Smooth muscle cell of the brain vasculature (primary cell): ENCODE measurements around the gene SH2D7.

Experiments used
- DNase-seq: peaks from one replicate; pipeline ENCODE4 v3.0.0-alpha.2; 2012; ENCODE audit warnings: low read depth, low spot score

The SH2D7 gene

DNA sequence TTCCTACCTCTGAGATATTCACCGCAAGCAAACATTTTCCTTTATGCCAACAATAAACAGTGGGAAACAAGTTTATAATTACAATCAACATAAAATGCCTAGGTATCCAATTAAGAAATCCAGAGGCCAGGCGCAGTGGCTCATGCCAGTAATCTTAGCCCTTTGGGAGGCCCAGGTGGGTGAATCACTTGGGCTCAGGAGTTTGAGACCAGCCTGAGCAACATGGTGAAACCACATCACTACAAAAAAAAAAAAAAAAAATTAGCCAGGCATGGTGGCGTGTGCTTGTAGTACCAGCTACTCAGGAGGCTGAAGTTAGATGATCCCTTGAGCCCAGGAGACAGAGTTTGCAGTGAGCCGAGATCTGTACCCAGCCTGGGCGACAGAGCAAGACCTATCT, 32.1 kb upstream of the SH2D7 start:
- DNase-seq = no peak

DNA sequence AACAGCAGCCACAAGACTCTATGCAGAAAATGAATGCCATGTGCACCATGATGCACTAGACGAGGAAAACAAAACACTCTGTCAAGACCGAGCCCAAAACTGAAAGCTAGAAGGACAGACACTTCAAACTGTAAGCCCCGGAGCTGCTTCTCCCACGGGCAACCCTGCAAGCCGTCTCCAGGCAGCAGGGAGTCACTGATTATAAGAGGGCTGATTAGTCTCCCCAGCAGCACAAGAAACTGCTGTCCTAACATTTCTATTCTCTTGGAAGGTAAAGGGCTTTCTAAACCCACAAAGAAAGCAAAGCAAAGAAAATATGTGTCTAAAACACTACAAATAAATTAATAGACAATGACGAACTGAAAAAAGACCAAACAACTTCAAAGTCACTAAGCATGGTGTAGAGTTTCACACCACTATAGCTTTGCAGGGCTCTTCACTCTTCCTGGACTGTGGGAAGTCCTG, 30.4 kb upstream of the SH2D7 start:
- DNase-seq = no peak

DNA sequence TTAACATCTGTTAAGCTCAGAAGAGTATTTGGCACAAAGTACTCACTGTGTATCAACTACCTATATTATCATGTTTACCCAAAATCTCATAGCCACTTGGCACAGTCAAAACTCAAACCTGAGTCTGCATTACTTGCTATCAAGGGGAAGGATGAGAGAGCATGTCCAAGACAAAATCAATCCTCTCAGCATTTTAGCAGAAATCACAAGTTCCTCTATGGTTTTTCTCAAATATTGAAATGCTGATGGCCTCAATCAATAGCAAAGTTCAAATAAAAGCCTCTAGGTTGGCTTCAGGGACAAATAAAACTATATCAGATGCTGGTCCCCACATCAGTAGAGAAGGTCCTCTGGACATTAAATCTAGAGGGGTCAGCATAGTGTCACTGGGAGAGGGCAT, 29.1 kb upstream of the SH2D7 start:
- no peak for DNase-seq

DNA sequence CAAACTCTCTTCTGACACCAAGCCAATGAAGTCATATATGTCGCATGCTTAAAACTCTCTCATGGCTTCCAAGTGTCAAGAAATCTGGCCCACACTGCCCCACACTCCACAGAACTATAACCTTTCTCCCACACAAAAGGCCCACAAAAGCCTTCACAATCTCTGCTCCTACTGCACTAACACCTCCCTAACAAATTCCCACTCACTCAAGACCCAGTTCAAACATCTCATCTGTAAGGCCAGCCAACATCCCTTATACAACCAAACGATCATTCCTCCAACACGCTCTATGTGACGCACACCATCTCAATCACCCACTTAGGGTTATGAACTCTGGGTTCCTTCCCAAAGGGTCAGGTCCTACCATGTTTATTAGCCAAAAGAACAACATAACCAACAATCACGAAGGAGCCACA, 28.4 kb upstream of the SH2D7 start:
- no peak for DNase-seq

DNA sequence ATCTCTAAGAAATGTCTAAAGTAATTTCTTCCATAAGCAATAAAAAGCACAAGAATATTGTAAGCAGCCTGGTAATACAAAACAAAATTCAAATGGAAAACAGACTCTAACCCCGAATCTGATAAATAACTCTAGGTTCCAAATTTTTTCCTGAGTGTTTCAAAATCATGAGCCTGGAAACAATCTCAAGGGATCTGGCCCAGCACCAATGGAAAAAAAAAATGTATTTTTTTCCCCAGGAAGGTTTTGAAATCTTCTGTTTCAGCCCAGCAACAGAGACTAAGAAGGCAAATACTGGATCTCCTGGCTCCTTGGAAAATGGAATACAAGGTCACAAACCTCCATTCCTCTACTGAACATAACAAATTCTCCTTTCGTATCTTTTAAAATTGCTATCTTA, 27.8 kb upstream of the SH2D7 start:
- DNase-seq = no peak

DNA sequence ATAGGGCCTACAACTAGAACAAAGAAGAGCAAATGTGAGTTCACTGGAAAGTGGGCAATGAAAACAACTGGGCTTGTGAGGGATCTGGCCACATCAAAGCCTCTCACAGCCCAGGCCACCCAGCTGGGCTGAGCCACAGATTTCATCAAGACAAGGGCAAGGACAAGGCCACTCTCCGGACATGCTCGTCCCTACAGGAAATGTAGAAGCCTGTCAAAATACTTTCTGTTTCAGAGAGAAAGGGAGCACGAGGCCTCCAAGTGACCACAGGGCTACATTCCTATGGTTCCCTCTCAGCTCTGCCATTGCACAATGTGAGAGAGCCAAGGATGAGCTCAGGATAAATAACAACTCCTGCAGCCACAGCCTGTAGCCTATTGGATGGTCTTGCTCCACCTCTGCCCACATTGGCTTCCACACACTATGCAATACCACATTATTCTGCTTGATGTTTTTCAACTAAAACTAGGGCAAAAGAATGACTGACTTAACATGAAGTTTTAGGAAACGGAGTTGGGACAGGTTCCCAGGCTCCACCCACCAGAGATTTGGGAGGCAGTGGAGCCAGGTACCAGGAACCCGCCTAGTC, 27.0 kb upstream of the SH2D7 start:
- peak; percentile 96 for DNase-seq

DNA sequence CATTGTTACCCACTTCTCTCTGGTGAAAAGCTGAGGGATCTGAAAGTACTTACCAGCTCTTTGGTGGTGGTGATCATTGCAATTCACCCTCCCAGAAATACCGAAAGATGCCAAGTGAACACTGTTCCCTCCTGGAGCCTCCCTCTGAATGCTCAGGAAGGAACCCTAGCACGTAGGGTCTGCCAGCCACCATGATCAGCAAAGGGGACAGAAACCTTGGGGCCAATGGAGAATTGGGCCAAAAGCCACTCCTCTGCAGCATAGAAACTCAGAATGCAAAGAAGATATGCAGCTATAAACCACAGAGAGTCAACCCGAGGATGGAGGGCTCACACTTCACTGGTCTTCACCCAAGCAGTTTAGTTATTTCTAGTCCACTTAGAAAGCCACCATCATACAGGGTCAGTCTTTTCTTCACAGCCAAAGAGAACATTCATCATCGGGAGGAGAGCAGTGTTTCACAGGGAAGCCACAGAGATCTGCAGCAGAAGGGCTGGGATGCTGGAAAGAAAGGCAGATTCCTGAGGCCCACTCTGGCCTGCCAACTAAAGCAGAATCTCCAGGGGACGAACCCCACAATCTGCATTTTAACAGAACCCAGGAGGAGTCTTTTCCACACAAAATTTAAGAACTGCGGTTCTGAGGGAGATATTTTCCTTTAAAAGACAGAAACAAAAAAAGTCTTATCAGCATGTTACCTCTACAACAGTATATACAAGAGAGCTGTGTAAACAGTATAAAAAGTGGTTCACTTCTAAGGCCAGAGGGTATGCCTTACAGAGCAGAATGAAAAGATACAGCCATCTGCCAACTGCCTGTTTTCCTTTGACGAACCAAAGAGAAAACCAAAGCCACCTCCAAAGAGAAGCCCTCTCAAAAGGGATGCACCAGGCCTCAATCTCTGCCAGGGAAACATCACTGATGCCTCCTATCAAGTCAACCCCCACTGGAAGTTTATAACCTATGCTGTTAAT, 26.1 kb upstream of the SH2D7 start:
- DNase-seq = no peak

DNA sequence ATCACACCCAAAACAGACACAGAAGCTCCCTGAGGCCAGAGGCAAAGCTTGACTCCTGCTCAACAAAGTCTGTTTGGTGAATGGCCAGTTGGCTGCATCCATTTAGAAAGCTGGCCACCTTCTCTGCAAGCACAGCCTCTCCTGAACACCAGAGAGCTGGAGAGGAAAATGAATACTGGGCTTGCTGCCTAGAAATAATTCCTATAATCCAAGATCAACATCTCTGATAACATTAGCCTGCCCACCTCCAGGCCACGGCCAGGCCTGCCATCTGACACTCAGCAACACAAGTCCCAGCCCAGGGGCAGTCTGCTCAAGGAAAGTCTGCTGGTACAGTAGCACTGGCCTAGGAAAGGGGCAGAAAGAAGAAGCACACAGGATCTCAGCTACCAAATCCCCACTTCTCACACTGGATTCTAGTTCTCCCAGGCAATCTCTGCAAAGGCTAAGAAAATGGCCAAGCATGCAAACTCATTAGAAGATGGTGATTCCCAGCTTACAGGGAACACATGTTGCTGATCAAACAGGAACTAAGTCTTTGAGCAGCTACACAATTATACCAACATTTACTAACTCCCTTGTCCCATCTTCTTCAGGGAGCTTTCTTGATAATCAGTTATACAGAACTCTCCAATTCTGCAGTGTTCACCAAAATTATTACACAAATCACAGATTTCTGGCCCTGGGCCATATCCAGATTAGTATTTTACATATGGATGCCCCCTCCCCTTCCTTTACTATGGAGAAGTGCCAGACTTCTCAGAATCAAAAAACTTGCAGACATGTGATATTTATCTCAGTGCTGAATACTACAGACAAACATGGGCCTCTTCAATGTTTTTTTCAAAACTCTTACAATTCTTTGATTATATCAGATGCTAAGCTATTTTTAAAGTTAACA, 24.8 kb upstream of the SH2D7 start:
- DNase-seq = no peak

DNA sequence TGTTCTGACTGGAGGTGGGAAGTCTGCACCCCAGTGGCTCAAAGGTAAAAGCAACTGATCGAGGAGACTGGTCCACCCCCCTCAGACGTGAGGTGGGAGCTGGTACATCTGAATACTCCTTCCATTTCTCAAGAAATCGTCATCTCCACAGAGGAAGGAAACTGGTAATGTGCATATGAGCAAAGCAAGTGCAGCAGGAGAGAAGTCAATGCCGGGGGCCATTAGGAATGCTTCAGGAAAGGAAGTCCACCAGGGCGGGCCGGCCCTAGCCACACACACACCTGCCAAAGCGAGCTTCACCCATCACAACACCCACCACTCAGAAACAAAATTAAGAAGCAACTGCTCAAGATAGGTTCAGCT, 23.3 kb upstream of the SH2D7 start:
- no peak for DNase-seq

DNA sequence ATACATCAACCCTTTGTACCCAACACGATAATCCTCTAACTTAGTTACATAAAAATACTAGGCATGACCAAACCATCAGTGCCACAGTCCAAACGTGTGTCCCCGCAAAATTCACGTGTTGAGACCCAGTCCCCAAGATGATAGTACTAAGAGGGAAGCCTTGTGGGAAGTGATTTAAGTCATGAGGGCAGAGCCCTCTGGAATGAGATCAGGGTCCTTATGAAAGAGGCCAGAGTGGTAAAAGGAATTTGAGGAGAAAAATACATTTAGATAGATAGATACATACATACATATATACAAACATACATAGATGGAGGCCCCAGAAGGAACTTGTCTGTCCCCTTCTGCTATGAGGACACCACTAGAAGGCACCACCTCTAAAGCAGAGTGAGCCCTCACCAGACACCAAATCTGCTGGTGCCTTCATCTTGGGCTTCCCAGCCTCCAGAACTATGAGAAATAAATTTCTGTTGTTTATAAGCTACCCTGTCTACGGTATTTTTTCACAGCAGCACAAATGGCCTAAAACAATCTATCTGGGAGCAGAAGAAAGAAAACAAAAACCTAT, 22.8 kb upstream of the SH2D7 start:
- no peak for DNase-seq

DNA sequence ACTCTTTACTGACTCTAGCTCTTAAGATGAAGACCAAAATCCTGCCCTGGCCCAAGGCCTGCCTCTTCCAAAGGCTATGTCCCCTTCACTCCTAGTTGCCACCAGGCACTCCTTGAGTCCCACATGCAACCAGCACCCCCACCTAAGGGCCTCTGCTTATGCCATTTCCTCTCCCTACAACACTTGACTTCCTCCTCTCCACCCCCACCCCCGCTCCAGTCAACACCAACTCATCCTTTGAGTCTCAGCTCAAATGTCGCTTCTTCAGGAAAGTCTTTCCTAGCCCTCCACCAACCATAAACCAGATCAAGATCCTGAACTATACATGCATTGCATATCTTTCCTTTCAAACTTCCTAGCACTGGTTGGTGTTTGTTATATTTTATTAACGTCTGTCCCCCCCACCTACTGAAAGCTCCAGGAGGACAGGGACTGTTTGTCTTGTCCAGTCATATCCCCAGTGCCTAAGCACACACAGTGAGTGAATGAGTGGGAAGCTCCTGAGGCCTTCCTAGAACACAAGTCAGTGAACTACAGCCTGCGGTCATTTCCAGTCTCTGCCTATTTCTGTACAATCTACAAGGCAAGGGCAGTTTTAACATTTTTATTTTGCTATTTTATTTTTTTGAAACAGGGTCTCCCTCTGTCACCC, 22.2 kb upstream of the SH2D7 start:
- DNase-seq = no peak

DNA sequence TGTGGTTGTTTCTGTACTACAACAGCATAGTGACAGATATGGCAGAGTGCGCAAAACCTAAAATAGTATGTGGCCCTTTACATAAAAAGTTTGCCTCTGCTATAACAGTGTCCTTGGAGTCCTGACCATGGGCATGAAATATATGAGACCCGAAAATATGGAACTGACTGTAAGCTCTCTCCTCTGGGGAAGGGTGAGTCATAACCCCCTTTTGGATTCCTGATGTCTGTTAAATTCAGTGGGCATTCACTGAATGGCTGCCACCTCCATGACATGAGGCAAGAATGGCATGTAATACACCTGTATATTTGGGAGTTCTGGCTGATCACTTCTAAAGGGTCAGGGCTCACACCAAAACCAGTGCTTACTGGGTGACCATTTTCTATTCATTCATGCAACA, 21.0 kb upstream of the SH2D7 start:
- DNase-seq = no peak

DNA sequence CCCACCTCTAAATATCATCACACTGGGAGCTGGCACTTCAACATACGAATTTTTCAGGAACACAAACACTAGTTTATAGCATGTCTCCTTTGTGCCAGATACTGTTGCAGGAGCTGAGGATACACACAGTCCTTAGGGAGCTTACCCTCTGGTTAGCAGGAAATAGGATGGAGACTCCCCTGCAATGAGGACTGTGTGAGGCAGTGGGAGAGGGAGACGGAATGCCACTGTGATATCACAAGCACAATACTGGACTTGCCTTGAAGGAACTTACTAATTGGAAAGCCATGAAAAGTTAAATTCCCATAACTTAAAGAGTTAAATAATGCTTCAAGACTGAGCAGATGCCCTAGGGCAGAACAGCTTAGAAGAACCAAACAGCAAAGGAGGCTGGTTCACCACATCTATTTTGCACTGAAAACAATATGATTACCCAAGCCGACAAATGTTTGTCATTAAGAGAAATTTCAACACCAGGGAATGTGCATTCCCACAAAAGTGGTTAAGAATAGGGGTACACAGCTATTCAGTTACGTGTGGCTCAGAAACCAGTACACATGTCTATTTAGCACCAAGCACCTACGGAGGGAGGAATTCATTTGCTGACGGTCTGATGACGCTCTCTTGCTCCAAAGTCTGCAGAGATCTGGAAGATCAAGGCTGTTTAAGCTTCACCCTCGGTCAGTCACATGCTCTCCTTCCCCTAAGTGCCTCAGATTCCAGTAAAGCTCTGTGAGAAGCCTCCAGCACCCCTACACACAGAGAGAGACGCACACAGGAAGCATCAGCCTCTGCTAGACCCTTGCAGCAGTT, 20.1 kb upstream of the SH2D7 start:
- DNase-seq = no peak

DNA sequence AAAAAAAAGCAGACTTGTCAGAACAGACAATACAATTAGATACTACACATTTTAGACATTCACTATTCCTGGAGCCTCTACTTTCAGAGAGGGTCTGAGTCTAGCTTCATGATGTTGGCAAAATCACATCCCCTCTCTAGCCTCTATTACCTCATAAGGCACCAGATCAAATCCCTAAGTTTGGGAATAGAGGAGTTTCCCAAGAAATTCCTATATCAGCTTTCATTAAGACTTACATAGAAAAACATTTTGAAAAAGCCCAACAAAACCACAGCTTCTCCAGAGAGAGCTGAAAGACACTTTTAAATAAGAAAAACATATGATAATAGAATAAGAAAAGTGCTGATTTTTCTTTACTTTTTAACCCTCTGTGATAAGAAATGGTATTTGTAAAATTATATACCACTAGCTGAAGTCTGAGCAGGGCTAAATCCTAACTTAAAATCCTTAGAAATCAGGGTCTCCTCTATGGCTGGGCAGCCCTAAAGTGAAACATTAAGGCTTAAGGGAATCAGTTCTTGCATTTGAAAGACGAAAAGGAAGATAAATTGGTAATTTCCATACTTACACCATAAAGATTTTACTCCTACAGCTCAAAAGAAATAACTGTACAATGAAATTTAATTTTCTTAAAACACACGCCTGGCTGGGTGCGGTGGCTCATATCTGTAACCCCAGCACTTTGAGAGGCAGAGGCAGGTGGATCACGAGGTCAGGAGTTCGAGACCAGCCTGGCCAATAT, 19.1 kb upstream of the SH2D7 start:
- no peak for DNase-seq

DNA sequence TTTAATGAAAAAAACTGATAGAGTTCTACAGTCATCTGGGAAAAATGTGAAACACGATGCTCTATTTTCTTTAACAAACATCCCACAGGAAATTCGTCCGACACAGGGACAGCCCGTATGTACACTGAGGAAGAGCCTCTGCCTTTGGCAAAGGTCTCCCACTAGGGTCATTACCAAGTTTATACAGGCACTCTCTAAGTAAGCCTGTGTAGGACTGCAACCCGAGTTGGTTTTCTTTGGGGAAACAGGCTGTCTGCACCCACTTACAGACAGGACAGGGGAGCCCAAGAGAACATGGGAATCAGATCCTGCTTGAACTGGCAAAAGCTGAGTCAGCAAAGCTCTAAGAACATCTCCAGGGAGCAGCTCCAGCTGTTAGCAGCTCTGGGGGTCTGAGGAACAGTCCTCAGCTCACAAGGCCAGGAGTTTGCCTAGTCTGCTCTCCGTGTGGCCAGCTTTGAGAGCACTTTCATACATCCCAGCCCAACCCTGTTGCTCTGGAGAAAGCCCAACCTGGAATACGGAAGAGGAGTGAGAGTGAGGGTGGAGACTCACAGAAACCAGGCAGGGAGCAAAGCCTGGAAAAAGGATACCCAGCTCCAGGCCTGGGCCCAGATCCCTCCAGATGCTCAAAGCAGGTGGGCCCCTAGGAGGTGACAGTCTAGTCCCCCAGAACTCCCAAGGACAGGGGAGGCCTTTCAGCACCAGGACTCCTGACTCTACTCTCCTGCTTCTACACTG, 16.7 kb upstream of the SH2D7 start:
- peak; percentile 82 for DNase-seq

DNA sequence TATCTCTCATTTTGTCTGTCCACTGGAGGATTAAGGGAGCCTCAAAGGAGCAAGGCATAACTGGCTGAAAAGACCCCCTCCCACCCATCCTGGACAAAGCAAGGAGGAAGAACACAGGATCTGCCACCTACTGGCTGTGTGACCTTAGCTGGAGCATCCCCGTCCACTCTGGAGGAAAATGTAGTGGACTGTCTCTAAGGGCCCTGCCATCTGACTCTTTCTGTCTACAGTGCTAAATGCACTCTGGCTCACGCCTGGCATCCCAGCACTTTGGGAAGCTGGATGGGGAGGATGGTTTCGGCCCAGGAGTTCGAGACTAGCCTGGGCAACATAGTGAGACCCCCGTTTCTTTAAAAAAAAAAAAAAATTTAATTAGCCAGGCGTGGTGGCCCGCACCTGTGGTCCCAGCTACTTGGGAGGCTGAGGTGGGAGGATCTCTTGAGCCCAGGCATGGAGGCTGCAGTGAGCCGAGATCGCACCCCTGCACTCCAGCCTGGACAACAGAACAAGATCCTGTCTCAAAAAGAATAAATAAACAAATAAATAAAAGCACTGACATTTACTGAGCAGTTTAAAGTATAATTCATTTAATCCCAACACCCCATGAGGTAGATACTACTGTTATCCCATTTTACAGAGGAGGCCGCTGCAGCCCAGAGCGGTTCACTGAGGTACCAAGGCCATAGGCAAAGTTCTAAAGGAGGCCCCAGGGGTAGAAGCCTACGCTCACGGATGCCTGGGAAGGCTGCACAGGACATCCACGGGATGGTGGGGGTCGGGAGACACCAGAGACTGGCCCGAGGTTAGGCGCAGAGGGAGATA, 15.9 kb upstream of the SH2D7 start:
- no peak for DNase-seq

DNA sequence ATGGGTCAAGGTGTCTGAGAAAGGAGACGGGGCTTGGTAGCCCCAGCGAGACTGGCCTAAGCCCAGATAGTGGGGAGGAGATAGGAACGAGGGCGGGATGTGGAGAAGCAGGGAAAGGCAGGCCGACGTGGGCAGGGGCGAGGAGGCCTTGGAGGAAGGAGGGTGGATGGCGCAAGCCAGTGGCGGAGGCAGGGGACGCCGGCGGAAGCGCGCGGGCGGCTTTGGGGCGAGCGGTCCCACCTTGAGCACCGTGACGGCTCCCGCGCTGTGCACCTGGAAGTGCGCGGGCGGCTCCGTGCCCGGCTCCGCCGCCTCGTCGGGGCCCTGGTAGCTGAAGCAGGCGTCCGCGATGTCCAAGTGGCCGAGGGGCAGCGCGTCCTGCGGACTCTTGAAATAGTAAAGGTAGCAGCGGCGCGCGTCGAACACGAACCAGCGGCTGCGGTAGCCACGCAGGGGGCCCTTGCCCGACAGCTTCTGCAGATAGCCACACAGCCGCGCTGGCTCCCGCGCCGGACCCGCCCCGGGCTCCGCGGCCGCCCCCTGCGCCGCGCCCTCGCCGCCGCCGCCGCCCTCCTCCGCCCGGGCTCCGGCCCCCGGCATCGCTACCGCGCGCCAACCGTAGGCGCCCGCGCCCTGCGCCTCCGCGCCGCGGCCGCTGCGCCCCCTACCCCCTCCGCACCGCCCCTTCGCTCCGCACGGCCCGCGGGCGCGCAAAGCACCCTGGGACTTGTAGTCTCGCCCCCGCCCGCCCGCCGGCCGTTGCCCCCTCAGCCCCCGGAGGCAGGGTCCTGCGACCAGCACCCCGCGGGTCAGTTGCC, 15.1 kb upstream of the SH2D7 start, which contains the start of gene TBC1D2B:
TSS of gene TBC1D2B (minus strand) at position 659 of the 818 bp plus-strand sequence. CDS start at position 600, 59 bp downstream.
- no peak for DNase-seq
